Astrocyte (in vitro differentiated cells and primary cell): ENCODE data around the gene CDC42BPA. TPM values are rescaled to one million over a fixed set of nuclear protein-coding genes. Genes with fewer than 3 reads are reported as not detected.

Experiments
- DNase-seq: peaks from one replicate; pipeline ENCODE4 v3.0.0-alpha.2; 2010; ENCODE audit warnings: low read depth
- FAIRE-seq: peaks from 2 replicates; lab custom pipeline; 2011; peaks lifted over from hg19 to GRCh38; lab: Jason Lieb, UNC
- H2AFZ ChIP-seq: 2 replicates; pipeline ENCODE4 v1.6.0; 2012; ENCODE audit warnings: low read depth, low read length, inconsistent platforms
- H3K27ac ChIP-seq: 2 replicates; pipeline ENCODE4 v1.5.1; 2011; ENCODE audit warnings: low read depth, low read length, inconsistent platforms
- H3K27me3 ChIP-seq: 2 replicates; pipeline ENCODE4 v1.6.0; 2011; ENCODE audit warnings: low read length, inconsistent platforms; ENCODE audit not compliant: insufficient read depth
- H3K36me3 ChIP-seq: 2 replicates; pipeline ENCODE4 v1.5.1; 2011; ENCODE audit warnings: low read length, inconsistent platforms; ENCODE audit not compliant: insufficient read depth
- H3K4me1 ChIP-seq: 2 replicates; pipeline ENCODE4 v1.5.1; 2011; ENCODE audit warnings: low read length, inconsistent platforms; ENCODE audit not compliant: insufficient read depth
- H3K4me2 ChIP-seq: 2 replicates; pipeline ENCODE4 v1.6.0; 2012; ENCODE audit warnings: low read length, inconsistent platforms
- H3K4me3 ChIP-seq: 2 replicates; pipeline ENCODE4 v1.5.1; 2011; ENCODE audit warnings: low read depth, mild to moderate bottlenecking, low read length, inconsistent platforms; ENCODE audit not compliant: insufficient read depth
- H3K79me2 ChIP-seq: 2 replicates; pipeline ENCODE4 v1.6.0; 2012; ENCODE audit warnings: mild to moderate bottlenecking, low read length, inconsistent platforms; ENCODE audit not compliant: insufficient read depth
- H3K9ac ChIP-seq: 2 replicates; pipeline ENCODE4 v1.6.0; 2012; ENCODE audit warnings: mild to moderate bottlenecking, low read length, inconsistent platforms
- H3K9me3 ChIP-seq: 2 replicates; pipeline ENCODE4 v1.5.1; 2012; ENCODE audit warnings: low read depth, mild to moderate bottlenecking, low read length, inconsistent platforms; ENCODE audit not compliant: insufficient read depth
- H4K20me1 ChIP-seq: 2 replicates; pipeline ENCODE4 v1.6.0; 2012; ENCODE audit warnings: low read length, inconsistent platforms; ENCODE audit not compliant: insufficient read depth
- H3K27ac Mint-ChIP-seq: one replicate; pipeline ENCODE4 v1.8.0; 2021; ENCODE audit warnings: mild to moderate bottlenecking, mixed read lengths; ENCODE audit not compliant: unreplicated experiment
- H3K27me3 Mint-ChIP-seq: one replicate; pipeline ENCODE4 v1.8.0; 2021; ENCODE audit warnings: low read depth, mixed read lengths; ENCODE audit not compliant: unreplicated experiment
- H3K36me3 Mint-ChIP-seq: one replicate; pipeline ENCODE4 v1.8.0; 2021; ENCODE audit warnings: low read depth, mixed read lengths; ENCODE audit not compliant: unreplicated experiment
- H3K4me1 Mint-ChIP-seq: one replicate; pipeline ENCODE4 v1.8.0; 2021; ENCODE audit warnings: low read depth, mixed read lengths; ENCODE audit not compliant: unreplicated experiment
- H3K4me3 Mint-ChIP-seq: one replicate; pipeline ENCODE4 v1.8.0; 2021; ENCODE audit warnings: mild to moderate bottlenecking, moderate library complexity, mixed read lengths; ENCODE audit not compliant: unreplicated experiment
- H3K9me3 Mint-ChIP-seq: one replicate; pipeline ENCODE4 v1.8.0; 2021; ENCODE audit warnings: mild to moderate bottlenecking, mixed read lengths; ENCODE audit not compliant: unreplicated experiment
- EZH2 ChIP-seq: IDR thresholded peaks from 2 replicates; pipeline ENCODE4 v1.6.1; 2012; ENCODE audit warnings: mild to moderate bottlenecking, low read length, inconsistent platforms; ENCODE audit not compliant: insufficient read depth
- total RNA-seq: library from RNA; stranded (reverse); gene quantifications from 2 replicates; pipeline ENCODE4 v1.2.1, GENCODE V29; 2021
- TF ChIP-seq, protein P1 (sequence below): IDR thresholded peaks from 2 replicates; pipeline ENCODE4 v1.5.1; 2011; ENCODE audit warnings: low read depth, mild to moderate bottlenecking, inconsistent platforms, low read length, moderate library complexity; ENCODE audit not compliant: insufficient read depth

CDC42BPA gene
- total RNA-seq, 1 donor from 2014 or later: 34.5 TPM

DNA sequence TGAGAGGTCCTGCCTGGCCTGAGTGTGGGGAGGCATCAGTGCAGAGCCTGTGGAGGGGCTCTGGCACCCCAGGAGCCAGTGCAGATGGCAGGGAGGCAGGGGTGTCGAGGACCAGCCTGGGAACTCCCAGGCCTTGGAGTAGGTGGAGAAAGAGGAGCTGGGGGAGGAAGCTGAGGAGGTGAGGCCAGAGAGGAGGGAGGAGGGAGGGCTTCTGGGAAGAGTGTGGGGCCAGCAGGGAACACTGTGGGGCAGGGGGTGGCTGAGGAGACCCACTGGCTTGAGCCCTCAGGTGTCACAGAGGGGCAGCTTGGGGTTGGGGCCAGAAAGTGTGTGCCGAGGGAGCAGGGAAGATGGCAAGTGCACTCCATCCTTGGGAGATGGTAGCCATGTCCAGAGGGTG lies 374.4 kb downstream of the CDC42BPA start:
- H3K4me2 ChIP-seq: no peak overlapping the region
- Mint-ChIP-seq H3K4me3 (no peak overlapping the region), H3K36me3 (peaks cover 2% of the 10 kb centered on the region), H3K27ac (peak overlapping the region; percentile 30), H3K9me3 (peaks cover 3% of the 10 kb centered on the region), H3K27me3 (peaks cover 6% of the 10 kb centered on the region), H3K4me1 (no peaks in the 10 kb centered on the region)
- no peak for DNase-seq
- H3K36me3 ChIP-seq: no peaks in the 10 kb centered on the region
- H3K9me3 ChIP-seq: no peaks in the 10 kb centered on the region
- H2AFZ ChIP-seq: no peak overlapping the region
- H3K4me1 ChIP-seq: peaks cover 9% of the 10 kb centered on the region
- no peaks in the 10 kb centered on the region for H3K79me2 ChIP-seq
- FAIRE-seq: no peak
- H3K4me3 ChIP-seq: no peak overlapping the region
- peaks cover 6% of the 10 kb centered on the region for H4K20me1 ChIP-seq
- no peak for TF ChIP-seq EZH2
- TF ChIP-seq, protein P1, sequence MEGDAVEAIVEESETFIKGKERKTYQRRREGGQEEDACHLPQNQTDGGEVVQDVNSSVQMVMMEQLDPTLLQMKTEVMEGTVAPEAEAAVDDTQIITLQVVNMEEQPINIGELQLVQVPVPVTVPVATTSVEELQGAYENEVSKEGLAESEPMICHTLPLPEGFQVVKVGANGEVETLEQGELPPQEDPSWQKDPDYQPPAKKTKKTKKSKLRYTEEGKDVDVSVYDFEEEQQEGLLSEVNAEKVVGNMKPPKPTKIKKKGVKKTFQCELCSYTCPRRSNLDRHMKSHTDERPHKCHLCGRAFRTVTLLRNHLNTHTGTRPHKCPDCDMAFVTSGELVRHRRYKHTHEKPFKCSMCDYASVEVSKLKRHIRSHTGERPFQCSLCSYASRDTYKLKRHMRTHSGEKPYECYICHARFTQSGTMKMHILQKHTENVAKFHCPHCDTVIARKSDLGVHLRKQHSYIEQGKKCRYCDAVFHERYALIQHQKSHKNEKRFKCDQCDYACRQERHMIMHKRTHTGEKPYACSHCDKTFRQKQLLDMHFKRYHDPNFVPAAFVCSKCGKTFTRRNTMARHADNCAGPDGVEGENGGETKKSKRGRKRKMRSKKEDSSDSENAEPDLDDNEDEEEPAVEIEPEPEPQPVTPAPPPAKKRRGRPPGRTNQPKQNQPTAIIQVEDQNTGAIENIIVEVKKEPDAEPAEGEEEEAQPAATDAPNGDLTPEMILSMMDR: no peak
- H3K9ac ChIP-seq: no peak overlapping the region
- H3K27ac ChIP-seq: no peak overlapping the region
- peaks cover 2% of the 10 kb centered on the region for H3K27me3 ChIP-seq

DNA sequence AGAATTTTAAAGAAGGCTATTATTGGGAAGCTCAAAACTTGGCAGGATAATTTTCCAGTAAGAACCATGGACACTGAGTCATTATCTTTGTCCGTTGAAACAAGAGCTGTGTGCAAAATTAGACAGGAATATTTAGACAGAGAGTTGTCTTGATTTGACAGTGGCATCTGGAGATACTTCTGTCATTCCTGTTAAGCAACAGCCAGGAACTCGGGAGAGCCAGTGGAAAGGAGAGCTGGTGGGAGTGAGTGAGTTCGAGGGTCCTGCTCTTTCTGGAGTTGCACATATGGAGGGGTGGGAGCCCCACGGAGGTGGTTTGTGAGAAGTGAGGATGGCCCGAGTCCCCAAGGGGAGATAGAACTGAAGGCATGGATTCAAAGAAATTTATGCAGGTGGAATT lies 375.1 kb downstream of the CDC42BPA start:
- no peak for FAIRE-seq
- Mint-ChIP-seq H3K36me3 (peaks cover 2% of the 10 kb centered on the region), H3K27ac (no peak overlapping the region), H3K9me3 (peaks cover 3% of the 10 kb centered on the region), H3K4me1 (peaks cover 5% of the 10 kb centered on the region), H3K4me3 (no peak overlapping the region), H3K27me3 (peaks cover 6% of the 10 kb centered on the region)
- DNase-seq: no peak
- Histone ChIP-seq H2AFZ (no peak overlapping the region), H3K36me3 (no peaks in the 10 kb centered on the region), H3K27me3 (peaks cover 2% of the 10 kb centered on the region), H3K4me3 (no peak overlapping the region), H4K20me1 (peaks cover 6% of the 10 kb centered on the region), H3K27ac (no peak overlapping the region), H3K9ac (no peak overlapping the region), H3K4me2 (no peak overlapping the region), H3K9me3 (no peaks in the 10 kb centered on the region), H3K79me2 (no peaks in the 10 kb centered on the region), H3K4me1 (peaks cover 11% of the 10 kb centered on the region)
- TF ChIP-seq EZH2: no peak
- TF ChIP-seq, protein P1: no peak

DNA sequence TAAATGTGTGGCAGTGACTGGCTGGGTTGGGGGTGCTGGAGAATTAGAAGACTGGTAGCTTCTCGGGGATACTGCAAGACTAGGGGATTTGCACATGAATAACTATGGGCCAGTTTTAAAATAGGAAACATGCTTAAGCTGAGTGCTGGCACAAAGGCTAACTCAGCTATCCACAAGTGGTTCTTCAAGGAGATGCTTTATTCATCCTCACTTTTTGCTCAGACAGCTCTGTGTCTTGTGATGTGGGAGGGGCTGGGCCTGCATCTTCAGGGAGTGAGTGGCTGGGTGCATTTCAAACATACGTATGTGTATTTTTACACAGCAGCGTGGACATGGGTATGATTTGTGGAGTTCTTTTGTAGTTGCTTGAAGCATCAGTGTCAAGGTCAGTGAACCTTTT lies 375.9 kb downstream of the CDC42BPA start:
- Histone ChIP-seq H3K79me2 (no peaks in the 10 kb centered on the region), H3K9me3 (no peaks in the 10 kb centered on the region), H3K36me3 (no peaks in the 10 kb centered on the region), H3K4me3 (no peak overlapping the region), H3K9ac (no peak overlapping the region), H3K4me2 (no peak overlapping the region), H2AFZ (no peak overlapping the region), H4K20me1 (peaks cover 6% of the 10 kb centered on the region), H3K4me1 (peaks cover 11% of the 10 kb centered on the region), H3K27me3 (peaks cover 2% of the 10 kb centered on the region), H3K27ac (no peak overlapping the region)
- FAIRE-seq (no peak), DNase-seq (no peak)
- Mint-ChIP-seq H3K9me3 (peaks cover 3% of the 10 kb centered on the region), H3K4me3 (peak overlapping the region; percentile 9), H3K27me3 (peaks cover 6% of the 10 kb centered on the region), H3K27ac (no peak overlapping the region), H3K4me1 (peaks cover 5% of the 10 kb centered on the region), H3K36me3 (peaks cover 2% of the 10 kb centered on the region)
- TF ChIP-seq EZH2: no peak
- TF ChIP-seq, protein P1: no peak
